ENCODE results near the gene CFAP221.

The CFAP221 gene

DNA sequence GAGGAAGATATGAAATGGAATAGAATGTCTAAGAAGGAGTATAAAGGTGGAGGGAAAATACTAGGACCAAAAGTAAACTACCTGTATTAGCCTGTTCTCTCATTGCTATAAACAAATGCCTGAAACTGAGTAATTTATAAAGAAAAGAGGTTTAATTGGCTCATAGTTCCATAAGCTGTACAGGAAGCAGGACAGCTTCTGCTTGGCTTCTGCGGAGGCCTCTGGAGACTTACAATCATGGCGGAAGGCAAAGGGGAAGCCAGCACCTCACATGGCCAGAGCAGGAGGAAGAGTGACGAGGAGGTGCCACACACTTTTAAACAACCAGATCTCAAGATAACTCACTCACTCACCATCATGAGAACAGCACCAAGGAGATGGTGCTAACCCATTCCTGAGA is 101.9 kb downstream of the CFAP221 start:
- TF ChIP-seq LEF1 (IDR thresholded peaks at IDR 0.05; ENCODE audit: borderline replicate concordance) (no peak), FOXK2 (IDR thresholded peaks at IDR 0.05) (no peak), ELF4 (IDR thresholded peaks at IDR 0.05) (no peak), SUZ12 (IDR thresholded peaks at IDR 0.05) (no peak), CTBP1 (IDR thresholded peaks at IDR 0.05; ENCODE audit: borderline replicate concordance) (no peak), FOXA1 (IDR thresholded peaks at IDR 0.05) (no peak), FOXM1 (IDR thresholded peaks at IDR 0.05; ENCODE audit: borderline replicate concordance) (no peak), HDGF (IDR thresholded peaks at IDR 0.05; ENCODE audit: borderline replicate concordance) (no peak)
- no peak for DNase-seq (ENCODE audit: extremely low spot score)
- ChIA-PET POLR2A (no interaction called here), CTCF (interaction anchor here (0.6 kb wide), 1 partner anchor 22 kb away, joined by 6 read pairs; no protein-coding TSS in a partner anchor)

DNA sequence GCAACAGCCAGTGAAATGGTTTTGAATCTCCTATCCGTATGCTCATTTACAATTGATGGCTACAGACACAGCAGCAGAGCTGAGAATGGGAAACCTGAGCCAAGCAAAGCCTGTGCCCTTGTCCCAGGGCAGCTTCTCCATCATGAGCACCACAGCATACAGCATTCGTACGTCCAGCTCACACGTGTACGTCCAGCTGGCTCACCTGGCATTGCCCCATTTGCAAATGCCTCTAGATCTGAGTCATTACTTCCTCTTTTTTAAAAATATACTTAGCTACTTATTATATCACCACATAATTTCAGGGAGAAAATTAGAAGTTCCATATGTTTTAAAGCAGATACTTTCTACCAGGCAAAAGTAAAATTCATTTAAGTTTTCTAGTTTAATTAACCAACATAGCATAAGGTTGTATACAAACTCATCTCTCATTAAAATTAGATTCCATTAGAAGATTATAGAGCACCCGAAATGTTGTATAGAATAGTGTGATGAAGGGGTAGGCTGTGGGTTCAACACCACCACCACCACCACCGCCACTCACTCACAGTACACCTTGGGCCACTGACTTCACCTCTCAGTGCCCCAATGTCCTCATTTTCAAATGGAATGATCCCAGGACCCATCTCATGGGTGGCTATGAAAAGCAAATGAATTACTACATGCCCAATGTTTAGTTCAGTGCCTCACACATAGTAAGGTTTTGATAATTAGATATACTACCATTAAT is 103.4 kb downstream of the CFAP221 start:
- DNase-seq (ENCODE audit: extremely low spot score): no peak

DNA sequence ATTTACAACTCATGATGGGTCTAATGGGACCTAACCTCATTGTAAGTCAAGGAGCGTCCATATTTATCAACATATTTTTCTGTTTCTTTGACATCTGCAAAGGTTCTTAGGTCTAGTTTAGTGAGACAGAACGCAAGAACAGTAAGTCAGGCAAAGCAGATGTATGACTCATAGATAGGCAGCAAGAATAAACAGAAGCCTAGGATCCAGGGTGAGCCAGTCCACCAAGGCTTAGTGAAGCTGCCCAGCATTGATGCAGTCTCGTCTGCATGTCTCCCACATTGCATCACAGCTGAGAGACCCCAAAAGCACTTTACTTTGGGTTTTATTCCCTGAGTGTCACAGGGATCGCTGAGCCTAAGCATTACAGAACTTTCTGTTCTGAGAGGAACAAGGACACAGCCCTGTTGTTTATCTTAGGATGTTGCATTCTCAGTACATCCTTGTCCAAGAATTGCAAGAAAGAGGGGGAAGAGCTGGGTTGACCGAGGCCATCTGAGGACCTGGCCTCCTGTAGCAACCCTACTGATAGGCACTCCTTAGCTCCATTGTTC is 105.2 kb downstream of the CFAP221 start:
- TF ChIP-seq TARDBP (IDR thresholded peaks at IDR 0.05): no peak
- no peak for TF ChIP-seq FOXA1 (IDR thresholded peaks at IDR 0.05)
- TF ChIP-seq FOXM1 (IDR thresholded peaks at IDR 0.05; ENCODE audit: borderline replicate concordance): no peak
- TF ChIP-seq NFRKB (IDR thresholded peaks at IDR 0.05): no peak
- TF ChIP-seq LEF1 (IDR thresholded peaks at IDR 0.05; ENCODE audit: borderline replicate concordance): no peak
- no peak for TF ChIP-seq BHLHE40 (IDR thresholded peaks at IDR 0.05; ENCODE audit: borderline replicate concordance)
- no peak for TF ChIP-seq SUZ12 (IDR thresholded peaks at IDR 0.05)
- TF ChIP-seq CTBP1 (IDR thresholded peaks at IDR 0.05; ENCODE audit: borderline replicate concordance): no peak
- TF ChIP-seq, protein P1, sequence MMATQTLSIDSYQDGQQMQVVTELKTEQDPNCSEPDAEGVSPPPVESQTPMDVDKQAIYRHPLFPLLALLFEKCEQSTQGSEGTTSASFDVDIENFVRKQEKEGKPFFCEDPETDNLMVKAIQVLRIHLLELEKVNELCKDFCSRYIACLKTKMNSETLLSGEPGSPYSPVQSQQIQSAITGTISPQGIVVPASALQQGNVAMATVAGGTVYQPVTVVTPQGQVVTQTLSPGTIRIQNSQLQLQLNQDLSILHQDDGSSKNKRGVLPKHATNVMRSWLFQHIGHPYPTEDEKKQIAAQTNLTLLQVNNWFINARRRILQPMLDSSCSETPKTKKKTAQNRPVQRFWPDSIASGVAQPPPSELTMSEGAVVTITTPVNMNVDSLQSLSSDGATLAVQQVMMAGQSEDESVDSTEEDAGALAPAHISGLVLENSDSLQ (IDR thresholded peaks at IDR 0.05): no peak
- no peak for TF ChIP-seq ARNT (IDR thresholded peaks at IDR 0.05)
- TF ChIP-seq FOXK2 (IDR thresholded peaks at IDR 0.05): no peak
- TF ChIP-seq ZNF384 (IDR thresholded peaks at IDR 0.05): no peak
- TF ChIP-seq SP1 (IDR thresholded peaks at IDR 0.05): no peak
- no peak for TF ChIP-seq L3MBTL2 (conservative IDR thresholded peaks at IDR 0.05)
- TF ChIP-seq ELF4 (IDR thresholded peaks at IDR 0.05): no peak
- TF ChIP-seq HDGF (IDR thresholded peaks at IDR 0.05; ENCODE audit: borderline replicate concordance): no peak
- no peak for DNase-seq (ENCODE audit: extremely low spot score)
- ChIA-PET CTCF (no interaction called here), POLR2A (no interaction called here)

More for the DNA sequence above, 103.4 kb downstream of the CFAP221 start:
- ChIA-PET CTCF (no interaction called here), POLR2A (no interaction called here)
- TF ChIP-seq ELF4 (IDR thresholded peaks at IDR 0.05) (no peak), LEF1 (IDR thresholded peaks at IDR 0.05; ENCODE audit: borderline replicate concordance) (no peak), NFRKB (IDR thresholded peaks at IDR 0.05) (no peak), L3MBTL2 (conservative IDR thresholded peaks at IDR 0.05) (no peak), CTBP1 (IDR thresholded peaks at IDR 0.05; ENCODE audit: borderline replicate concordance) (no peak), ZNF384 (IDR thresholded peaks at IDR 0.05) (no peak), BHLHE40 (IDR thresholded peaks at IDR 0.05; ENCODE audit: borderline replicate concordance) (no peak), ARNT (IDR thresholded peaks at IDR 0.05) (no peak), FOXA1 (IDR thresholded peaks at IDR 0.05) (no peak), HDGF (IDR thresholded peaks at IDR 0.05; ENCODE audit: borderline replicate concordance) (no peak), SP1 (IDR thresholded peaks at IDR 0.05) (no peak), FOXK2 (IDR thresholded peaks at IDR 0.05) (no peak), TARDBP (IDR thresholded peaks at IDR 0.05) (no peak), FOXM1 (IDR thresholded peaks at IDR 0.05; ENCODE audit: borderline replicate concordance) (no peak), SUZ12 (IDR thresholded peaks at IDR 0.05) (no peak)
- TF ChIP-seq, protein P1 (IDR thresholded peaks at IDR 0.05): no peak

DNA sequence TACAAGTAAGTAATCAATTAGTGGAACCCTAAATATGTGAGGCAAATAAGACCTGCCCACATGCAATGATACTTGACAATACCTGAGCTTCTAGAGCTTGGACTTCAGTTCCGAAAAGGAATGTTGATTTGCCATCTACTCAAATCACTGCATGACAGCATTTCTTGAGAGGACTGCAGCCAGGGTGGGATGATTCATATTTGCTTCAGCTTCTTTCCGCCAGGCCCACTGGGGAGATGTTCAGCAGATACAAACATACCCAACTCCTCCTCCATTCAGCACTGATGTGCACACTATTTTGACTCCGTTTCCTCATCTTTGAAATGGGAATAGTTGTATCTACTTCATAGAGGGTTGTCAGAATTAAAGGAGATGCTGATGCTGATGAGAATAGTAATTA is 106.0 kb downstream of the CFAP221 start:
- no peak for TF ChIP-seq TARDBP (IDR thresholded peaks at IDR 0.05)
- TF ChIP-seq FOXK2 (IDR thresholded peaks at IDR 0.05): no peak
- no peak for TF ChIP-seq NFRKB (IDR thresholded peaks at IDR 0.05)
- no peak for TF ChIP-seq BHLHE40 (IDR thresholded peaks at IDR 0.05; ENCODE audit: borderline replicate concordance)
- TF ChIP-seq FOXA1 (IDR thresholded peaks at IDR 0.05): no peak
- TF ChIP-seq SUZ12 (IDR thresholded peaks at IDR 0.05): no peak
- TF ChIP-seq CTBP1 (IDR thresholded peaks at IDR 0.05; ENCODE audit: borderline replicate concordance): no peak
- TF ChIP-seq ZNF384 (IDR thresholded peaks at IDR 0.05): no peak
- TF ChIP-seq HDGF (IDR thresholded peaks at IDR 0.05; ENCODE audit: borderline replicate concordance): no peak
- TF ChIP-seq L3MBTL2 (conservative IDR thresholded peaks at IDR 0.05): no peak
- TF ChIP-seq, protein P1 (IDR thresholded peaks at IDR 0.05): no peak
- no peak for TF ChIP-seq LEF1 (IDR thresholded peaks at IDR 0.05; ENCODE audit: borderline replicate concordance)
- TF ChIP-seq SP1 (IDR thresholded peaks at IDR 0.05): no peak
- TF ChIP-seq FOXM1 (IDR thresholded peaks at IDR 0.05; ENCODE audit: borderline replicate concordance): no peak
- ChIA-PET POLR2A (no interaction called here), CTCF (no interaction called here)
- no peak for DNase-seq (ENCODE audit: extremely low spot score)

DNA sequence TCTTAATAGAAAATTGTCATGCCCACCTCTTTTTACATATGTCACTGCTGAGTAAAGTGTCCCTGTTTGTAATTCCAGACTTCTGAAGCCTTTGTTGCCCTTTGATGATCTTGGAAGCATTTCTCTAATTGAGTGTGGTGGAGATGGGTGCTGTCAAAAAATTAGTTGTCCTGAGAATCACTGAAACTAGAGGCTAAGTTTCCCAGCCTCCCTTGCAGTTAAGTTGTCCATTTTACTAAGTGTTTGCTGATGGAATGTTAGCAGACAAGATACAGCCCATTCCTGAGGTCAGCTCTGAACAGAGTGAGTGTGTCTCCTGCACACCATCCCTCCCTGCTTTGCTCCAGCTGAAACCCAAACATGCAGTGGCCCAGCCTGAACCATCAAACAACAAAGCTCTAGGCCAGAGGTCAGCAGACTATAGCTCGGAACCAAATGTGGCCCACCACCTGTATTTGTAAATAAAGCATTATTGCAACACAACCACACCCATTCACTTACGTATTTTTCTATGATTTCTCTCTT is 106.7 kb downstream of the CFAP221 start:
- POLR2A ChIA-PET: no interaction called here
- CTCF ChIA-PET: no interaction called here

More for the DNA sequence above, 106.7 kb downstream of the CFAP221 start:
- TF ChIP-seq CTBP1 (IDR thresholded peaks at IDR 0.05; ENCODE audit: borderline replicate concordance): no peak
- TF ChIP-seq HDGF (IDR thresholded peaks at IDR 0.05; ENCODE audit: borderline replicate concordance): no peak
- no peak for TF ChIP-seq ARNT (IDR thresholded peaks at IDR 0.05)
- no peak for TF ChIP-seq LEF1 (IDR thresholded peaks at IDR 0.05; ENCODE audit: borderline replicate concordance)
- TF ChIP-seq FOXK2 (IDR thresholded peaks at IDR 0.05): no peak
- TF ChIP-seq, protein P1 (IDR thresholded peaks at IDR 0.05): no peak
- no peak for TF ChIP-seq FOXA1 (IDR thresholded peaks at IDR 0.05)
- no peak for TF ChIP-seq ELF4 (IDR thresholded peaks at IDR 0.05)
- no peak for TF ChIP-seq TARDBP (IDR thresholded peaks at IDR 0.05)
- no peak for TF ChIP-seq FOXM1 (IDR thresholded peaks at IDR 0.05; ENCODE audit: borderline replicate concordance)
- no peak for TF ChIP-seq BHLHE40 (IDR thresholded peaks at IDR 0.05; ENCODE audit: borderline replicate concordance)
- no peak for TF ChIP-seq SUZ12 (IDR thresholded peaks at IDR 0.05)
- no peak for TF ChIP-seq NFRKB (IDR thresholded peaks at IDR 0.05)
- TF ChIP-seq L3MBTL2 (conservative IDR thresholded peaks at IDR 0.05): no peak
- TF ChIP-seq ZNF384 (IDR thresholded peaks at IDR 0.05): no peak
- no peak for TF ChIP-seq SP1 (IDR thresholded peaks at IDR 0.05)
- DNase-seq (ENCODE audit: extremely low spot score): no peak

Data from HEK293T (cell line).